GM19023 (cell line): ENCODE measurements around the gene MUC21.
"Not testable (repeated sequence)": the region's sequence is repeated elsewhere in the genome, so short reads cannot be mapped to it uniquely, and the experiment has no call there.

Experiments
- ATAC-seq: cut with Tn5 transposase; IDR thresholded peaks from one replicate; pipeline ENCODE4 v1.9.1; 2021; ENCODE audit warnings: mild to moderate bottlenecking, moderate library complexity; ENCODE audit not compliant: unreplicated experiment

The MUC21 gene

DNA sequence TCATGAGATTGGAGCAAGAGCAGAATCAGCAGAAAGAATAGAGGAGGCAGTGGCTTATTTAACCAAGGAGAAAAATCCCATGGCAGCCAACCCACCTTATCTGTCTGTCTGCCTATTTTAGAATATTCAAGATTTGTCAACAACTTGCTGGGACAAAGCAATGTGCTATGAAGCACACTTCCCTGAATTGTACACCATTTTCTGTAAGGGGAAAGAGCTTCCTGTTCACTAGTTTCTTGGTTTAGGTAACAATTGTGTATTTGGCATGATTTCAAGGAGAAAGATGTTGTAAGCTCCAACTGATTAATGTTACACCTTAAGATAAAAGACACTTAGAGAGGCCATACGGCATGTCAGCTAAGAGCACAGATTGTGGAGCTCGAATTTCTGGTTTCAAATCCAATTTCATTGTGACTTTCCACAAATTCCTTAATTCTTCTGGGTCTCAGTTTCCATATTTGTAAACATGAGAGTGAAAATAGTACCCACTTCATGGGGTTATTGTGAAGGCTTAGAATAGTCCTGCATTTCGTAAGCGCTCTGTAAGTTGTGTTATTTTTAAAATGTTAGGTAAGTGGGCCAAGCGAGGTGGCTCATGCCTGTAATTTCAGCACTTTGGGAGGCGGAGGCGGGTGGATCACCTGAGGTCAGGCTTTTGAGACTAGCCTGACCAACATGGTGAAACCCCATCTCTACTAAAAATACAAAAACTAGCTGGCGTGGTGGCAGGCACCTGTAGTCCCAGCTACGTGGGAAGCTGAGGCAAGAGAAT is 21.9 kb downstream of the MUC21 start:
- no peak for ATAC-seq

DNA sequence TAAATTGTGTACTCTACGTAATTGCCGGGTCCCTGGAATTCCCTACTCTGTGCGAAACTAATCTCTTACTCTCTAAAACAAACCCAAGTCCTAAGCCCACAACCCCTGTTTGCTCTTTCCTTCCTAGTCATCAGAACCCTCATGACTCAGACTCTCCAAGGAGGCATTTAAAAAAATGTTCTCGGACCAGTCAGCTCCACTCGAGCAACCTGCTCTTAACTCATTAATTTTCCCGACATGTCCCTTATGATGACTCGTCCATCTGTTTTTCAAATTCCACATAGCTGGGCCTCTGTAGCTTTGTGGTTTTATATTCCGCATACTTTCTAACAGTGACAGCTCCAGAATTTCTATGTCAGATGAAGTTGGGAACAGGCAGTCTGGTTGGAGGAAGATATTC is 24.2 kb downstream of the MUC21 start:
- ATAC-seq: no peak

DNA sequence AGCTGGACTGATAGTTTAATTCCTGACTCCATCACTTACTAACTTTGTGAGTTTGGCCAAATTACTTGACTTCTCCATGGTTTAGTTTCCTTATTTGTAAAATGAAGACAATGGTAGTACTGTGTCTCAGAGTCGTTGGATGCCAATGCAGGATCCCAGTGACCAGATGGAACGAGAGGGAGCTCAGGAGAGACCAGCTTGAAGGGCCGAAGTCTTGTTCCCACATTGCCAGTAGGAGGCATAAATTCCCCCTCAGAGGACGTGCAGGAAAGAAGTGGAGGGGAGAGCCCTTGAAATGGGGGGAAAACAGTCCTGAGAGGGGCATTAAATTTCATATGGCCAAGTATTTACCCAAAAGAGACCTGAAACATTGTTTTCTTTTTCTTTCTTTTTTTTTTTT is 24.6 kb downstream of the MUC21 start:
- no peak for ATAC-seq

DNA sequence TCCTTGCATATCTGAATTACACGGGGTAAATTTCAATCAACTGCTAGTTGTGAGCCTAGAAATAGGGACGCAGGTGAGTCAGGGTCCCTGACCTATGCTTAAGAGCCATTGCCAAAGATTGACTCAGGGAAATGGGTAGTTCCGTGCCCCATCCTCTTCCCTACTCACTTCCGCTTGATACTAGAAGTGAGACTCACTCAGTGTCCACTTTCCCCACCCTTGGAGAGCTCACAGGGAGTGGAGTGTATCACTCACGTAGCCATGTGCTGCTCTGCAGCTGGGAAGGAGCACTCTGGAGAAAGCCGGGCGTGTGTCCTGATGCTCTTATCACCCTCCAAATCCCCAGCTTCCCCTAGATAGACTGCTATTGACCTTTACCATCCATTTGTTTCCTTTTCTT is 26.2 kb downstream of the MUC21 start:
- ATAC-seq: no peak

DNA sequence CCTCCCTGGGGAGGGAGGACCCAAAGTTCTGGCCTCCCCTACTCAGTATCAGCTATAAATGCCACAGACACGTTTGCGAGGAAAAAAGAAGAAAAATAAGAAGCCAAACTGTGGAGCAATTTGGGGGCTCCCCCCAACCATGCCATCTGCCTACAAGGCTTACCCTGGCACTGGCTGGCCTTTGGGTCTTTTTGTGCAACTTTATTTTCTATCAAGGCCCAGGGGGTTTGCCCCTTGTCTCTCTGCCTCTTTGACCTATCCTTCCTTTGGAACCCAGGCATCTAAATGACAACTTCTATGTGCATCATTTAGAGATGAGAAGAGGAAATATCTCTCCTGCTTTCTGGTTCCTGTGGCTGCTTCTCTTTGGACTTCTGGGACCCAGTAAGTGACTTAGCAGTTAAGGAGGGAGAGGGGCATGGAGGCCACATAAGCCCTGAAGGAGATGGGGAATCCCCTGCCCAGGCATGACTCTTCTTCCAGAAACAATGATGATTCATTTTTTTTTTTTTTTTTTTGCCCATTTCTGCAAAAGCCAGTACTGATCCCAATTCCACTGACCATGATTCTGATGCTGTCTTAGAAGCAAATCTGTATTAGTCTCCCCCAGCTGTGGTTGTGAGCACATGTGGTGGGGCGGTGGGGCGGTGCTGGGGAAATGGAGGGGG is 27.0 kb downstream of the MUC21 start, which contains the start of gene MUC22:
Gene MUC22 (plus strand): TSS at position 82 of the 668 bp plus-strand sequence. CDS start 233 bp downstream, at position 315.
- ATAC-seq: no peak

DNA sequence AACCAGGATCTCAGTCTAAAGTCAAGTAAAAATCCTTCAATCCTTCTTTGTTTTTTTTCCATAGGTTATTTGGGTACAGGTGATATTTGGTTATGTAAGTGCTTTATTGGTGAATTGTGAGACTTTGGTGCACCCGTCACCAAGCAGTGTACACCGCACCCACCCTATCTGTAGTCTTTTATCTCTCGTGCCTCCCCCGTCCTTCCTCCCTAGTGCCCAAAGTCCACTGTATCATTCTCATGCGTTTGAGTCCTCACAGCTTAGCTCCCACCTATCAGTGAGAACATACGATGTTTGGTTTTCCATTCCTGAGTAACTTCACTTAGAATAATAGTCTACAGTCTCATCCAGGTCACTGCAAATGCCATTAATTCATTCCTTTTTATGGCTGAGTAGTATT is 27.6 kb downstream of the MUC21 start:
- no peak for ATAC-seq

DNA sequence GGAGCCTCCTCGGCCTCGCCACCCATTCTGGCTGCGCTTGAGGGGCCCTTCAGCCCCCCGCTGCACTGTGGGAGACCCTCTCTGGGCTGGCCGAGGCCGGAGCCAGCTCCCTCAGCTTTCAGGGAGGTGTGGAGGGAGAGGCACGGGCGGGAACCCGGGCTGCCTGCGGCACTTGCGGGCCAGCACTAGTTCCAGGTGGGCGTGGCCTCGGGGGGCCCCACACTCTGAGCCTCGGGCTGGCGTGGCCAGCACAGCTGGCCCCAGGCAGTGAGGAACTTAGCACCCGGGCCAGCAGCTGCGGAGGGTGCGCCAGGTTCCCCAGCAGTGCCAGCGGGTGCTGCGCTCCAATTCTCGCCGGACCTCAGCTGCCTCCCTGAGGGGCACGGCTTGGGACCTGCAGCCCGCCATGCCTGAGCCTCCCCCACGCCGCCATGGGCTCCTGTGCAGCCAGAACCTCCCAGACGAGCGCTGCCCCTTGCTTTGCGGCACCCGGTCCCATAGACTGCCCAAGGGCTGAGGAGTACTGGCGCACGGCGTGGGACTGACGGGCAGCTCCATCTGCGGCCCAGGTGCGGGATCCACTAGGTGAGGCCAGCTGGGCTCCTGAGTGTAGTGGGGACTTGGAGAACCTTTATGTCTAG is 33.3 kb downstream of the MUC21 start:
- no peak for ATAC-seq

DNA sequence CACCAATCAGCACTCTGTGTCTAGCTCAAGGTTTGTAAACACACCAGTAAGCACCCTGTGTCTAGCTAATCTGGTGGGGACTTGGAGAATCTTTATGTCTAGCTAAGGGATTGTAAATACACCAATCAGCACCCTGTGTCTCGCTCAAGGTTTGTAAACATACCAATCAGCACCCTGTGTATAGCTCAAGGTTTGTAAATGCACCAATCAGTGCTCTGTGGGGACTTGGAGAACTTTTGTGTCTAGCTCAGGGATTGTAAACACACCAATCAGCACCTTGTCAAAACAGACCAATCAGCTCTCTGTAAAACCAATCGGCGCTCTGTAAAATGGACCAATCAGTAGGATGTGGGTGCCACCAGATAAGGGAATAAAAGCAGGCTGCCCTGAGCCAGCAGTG is 33.9 kb downstream of the MUC21 start:
- ATAC-seq: not testable (repeated sequence)

DNA sequence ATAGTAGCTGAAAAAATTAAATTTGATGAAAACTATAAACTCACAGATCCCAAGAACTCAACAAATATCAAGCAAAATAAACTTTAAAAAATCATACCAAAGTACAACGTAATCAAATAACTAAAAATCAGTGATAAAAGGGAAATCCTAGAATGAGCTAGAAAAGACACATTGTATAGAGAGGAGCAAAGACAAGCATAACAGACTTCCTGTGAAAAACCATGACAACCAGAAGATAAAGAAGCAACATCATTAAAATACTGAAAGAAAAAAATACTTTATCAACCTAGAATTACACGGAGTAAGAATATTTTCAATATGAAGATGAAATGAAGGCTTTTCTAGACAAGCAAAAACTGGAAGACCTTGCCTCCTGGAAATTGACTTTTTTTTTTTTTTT is 36.5 kb downstream of the MUC21 start:
- no peak for ATAC-seq

DNA sequence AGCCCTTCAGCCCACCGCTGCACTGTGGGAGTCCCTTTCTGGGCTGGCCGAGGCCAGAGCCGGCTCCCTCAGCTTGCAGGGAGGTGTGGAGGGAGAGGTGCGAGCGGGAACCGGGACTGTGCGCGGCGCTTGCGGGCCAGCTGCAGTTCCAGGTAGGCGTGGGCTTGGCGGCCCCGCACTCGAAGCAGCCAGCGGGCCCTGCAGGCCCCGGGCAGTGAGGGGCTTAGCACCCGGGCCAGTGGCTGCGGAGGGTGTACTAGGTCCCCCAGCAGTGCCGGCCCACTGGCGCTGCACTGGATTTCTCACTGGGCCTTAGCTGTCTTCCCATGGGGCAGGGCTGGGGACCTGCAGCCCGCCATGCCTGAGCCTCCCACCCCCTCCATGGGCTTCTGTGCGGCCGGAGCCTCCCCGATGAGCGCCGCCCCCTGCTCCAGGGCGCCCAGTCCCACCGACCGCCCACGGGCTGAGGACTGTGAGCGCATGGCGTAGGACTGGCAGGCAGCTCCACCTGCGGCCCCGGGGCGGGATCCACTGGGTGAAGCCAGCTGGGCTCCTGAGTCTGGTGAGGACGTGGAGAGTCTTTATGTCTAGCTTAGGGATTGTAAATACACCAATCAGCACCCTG is 37.2 kb downstream of the MUC21 start:
- ATAC-seq: not testable (repeated sequence)

DNA sequence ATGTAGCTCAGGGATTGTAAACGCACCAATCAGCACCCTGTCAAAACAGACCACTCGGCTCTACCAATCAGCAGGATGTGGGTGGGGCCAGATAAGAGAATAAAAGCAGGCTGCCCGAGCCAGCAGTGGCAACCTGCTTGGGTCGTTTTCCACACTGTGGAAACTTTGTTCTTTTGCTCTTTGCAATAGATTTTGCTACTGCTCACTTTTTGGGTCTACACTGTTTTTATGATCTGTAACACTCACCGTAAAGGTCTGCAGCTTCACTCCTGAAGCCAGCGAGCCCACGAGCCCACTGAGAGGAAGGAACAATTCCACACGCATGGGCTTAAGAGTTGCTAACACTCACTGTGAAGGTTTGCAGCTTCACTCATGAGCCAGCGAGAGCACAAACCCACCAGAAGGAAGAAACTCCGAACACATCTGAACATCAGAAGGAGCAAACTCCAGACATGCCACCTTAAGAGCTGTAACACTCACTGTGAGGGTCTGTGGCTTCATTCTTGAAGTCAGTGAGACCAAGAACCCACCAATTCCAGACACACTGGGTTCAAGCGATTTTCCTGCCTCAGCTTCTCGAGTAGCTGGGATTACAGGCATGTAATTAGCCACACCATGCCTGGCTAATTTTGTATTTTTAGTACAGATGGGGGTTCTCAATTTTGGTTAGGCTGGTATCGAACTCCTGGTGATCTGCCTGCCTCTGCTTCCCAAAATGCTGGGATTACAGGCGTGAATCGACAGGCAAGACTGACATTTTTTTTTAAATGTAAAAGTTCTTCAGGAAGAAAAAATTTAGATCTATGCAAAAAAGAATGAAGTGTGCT is 38.4 kb downstream of the MUC21 start:
- not testable (repeated sequence) for ATAC-seq

DNA sequence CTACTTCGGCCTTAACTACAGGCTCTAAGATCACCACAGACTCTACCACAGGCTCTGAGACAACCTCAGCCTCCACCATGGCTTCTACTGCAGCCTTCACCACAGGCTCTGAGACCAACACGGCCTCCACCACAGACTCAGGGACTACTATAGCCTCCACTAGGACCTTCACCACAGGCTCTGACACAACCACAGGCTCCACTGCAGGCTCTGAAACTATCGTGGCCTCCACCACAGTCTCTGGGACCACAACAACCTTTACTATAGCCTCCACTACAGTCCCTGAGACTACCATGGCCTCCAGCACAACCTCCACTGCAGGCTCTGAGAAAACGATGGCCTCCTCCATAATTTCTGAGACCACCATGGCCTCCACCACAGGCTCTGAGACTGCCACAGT is 42.1 kb downstream of the MUC21 start:
- ATAC-seq: no peak

DNA sequence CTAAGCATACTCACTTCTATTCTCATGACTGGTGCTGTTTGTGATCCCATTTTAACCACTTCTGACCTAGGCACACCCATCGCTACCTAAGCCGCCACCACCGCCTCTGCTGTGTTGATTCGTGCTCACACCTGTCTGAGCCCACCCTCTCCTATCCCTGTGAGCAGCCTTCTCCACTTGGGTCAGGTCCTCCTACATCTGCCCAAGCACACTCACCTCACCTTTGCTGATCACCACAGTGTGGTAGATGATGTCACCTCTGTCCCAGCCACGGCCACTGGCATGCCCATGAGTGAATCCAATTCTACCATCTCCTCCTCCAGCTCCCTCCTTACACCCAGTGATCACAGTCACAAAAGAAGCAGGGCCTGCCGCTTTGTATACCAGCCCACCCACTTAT is 47.6 kb downstream of the MUC21 start:
- ATAC-seq: no peak

DNA sequence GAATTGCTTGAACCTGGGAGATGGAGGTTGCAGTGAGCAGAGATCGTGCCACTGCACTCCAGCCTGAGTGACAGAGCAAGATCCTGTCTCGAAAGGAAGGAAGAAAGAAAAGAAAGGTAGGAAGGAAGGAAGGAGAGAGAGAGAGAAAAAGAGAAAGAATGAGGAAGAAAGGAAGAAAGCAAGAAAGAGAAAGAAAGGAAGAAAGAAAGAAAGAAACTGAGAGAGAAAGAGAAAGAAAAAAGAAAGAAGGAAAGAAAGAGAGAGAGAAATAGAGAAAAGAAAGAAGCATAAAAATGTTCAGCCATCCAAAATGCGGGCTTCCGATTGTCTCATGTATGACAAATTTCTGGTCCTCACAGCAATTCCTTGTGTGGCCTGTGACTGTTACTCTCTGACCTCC is 49.6 kb downstream of the MUC21 start:
- ATAC-seq: no peak

DNA sequence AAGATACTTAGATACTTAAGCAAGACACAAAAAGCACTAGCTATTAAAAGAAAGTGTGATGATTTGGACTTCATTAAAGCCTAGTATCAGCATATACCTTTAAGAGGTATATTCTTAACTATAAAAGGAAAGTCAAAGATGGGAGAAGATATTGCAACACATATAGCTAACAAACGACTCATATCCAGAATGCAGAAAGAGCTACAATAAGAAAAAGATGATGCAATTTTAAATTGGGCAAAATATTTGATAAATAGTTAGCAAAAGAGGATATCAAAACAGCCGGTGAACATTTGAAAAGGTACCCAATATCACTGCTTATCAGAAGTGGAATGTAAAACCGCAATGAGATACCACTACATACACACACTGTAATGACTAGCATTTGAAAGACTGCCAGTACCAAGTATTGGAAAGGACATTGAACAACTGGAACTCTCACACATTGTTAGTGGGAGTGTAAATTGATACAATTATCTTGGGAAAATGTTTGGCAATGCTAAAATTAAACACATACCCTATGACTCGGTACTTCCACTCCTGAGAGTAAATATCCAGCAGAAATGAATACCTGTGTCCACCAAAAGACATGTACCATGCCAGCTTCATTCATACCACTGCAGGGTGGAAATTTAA is 52.5 kb downstream of the MUC21 start:
- ATAC-seq: no peak

DNA sequence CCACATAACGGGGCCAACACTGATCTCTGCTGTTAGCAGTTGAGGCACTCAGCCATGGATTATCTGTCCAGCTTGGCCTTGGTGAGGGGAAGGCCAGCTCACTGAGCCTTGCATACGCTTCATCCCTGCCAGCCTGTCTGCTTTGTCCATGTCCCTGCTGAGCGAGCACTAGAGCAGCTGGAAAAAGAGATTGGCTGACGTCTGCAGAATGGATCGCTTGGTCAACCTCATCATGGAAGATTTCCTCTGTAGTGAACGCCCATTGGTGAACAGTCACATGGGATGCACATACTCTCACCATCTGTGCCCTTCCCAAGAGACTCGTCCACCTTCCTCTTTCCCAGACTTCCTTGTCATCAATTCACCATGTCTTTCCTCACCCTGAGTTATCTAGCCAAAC is 53.7 kb downstream of the MUC21 start:
- ATAC-seq: no peak

DNA sequence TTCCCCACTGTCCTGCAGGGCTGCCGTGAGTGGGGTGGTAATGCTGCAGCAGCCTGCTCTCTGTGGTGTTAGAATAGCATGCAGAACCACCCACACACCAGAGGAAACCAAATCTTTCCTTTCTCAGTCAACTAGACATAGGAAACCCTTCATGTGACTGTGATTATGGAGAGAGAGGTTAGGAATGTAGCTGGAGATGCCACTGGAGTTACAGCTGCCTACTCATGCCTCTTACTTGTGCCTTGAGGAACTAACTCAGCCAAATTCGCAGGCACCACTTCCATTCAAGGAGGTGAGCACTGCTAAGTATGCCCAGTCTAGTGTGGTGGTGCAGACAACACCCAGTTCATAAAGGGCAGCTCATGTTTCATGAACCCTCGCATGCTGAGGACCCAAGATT is 54.2 kb downstream of the MUC21 start:
- ATAC-seq: no peak

DNA sequence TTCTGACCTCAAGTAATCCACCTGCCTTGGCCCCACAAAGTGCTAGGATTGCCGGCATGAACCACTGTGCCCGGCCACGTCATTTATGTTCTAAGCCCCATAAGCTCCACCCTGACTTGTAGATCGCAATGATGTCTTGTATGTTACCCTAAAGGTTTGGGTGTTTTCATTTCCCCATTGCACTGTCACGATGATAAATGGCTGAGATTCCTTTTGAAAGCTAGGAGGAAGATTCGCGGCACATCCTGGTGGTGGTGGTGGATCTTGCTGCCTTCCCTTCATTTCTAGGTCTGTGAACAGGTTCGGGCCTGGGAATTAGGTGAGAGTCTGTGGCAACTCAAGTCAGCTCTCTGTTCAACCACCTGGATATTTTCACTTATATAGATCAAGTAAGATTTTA is 55.0 kb downstream of the MUC21 start:
- no peak for ATAC-seq
